SKM-1 (cell line): ENCODE measurements around the gene RCSD1.
"Not testable (repeated sequence)": the region's sequence is repeated elsewhere in the genome, so short reads cannot be mapped to it uniquely, and the experiment has no call there.

Source experiments
- DNase-seq: peaks from one replicate; lab custom pipeline; 2025; ENCODE audit not compliant: unreplicated experiment; lab: John Stamatoyannopoulos, UW

RCSD1 gene

GRCh38 chr1:167734841-167735240, 104.8 kb downstream of the RCSD1 start:
- no peak for DNase-seq

GRCh38 chr1:167737169-167737568, 107.1 kb downstream of the RCSD1 start:
- no peak for DNase-seq

- DNase-seq: no peak
Observed at GRCh38 chr1:167738158-167738557, 108.1 kb downstream of the RCSD1 start.

- no peak for DNase-seq
Observed at GRCh38 chr1:167739752-167740151, 109.7 kb downstream of the RCSD1 start.

- DNase-seq: not testable (repeated sequence)
Observed at GRCh38 chr1:167741103-167741502, 111.1 kb downstream of the RCSD1 start.

GRCh38 chr1:167742392-167743057, 112.5 kb downstream of the RCSD1 start:
- DNase-seq: not testable (repeated sequence)

GRCh38 chr1:167744901-167745300, 114.9 kb downstream of the RCSD1 start:
- no peak for DNase-seq

GRCh38 chr1:167746013-167746672, 116.1 kb downstream of the RCSD1 start:
- no peak for DNase-seq

- DNase-seq: no peak
Observed at GRCh38 chr1:167746988-167747655, 117.1 kb downstream of the RCSD1 start.

- no peak for DNase-seq
Observed at GRCh38 chr1:167747988-167748387, 118.0 kb downstream of the RCSD1 start.

- no peak for DNase-seq
Observed at GRCh38 chr1:167748906-167749305, 118.9 kb downstream of the RCSD1 start.

- no peak for DNase-seq
Observed at GRCh38 chr1:167749741-167750140, 119.7 kb downstream of the RCSD1 start.

GRCh38 chr1:167750641-167751040, 120.6 kb downstream of the RCSD1 start:
- no peak for DNase-seq

GRCh38 chr1:167751676-167752075, 121.6 kb downstream of the RCSD1 start:
- no peak for DNase-seq

GRCh38 chr1:167752219-167752985, 122.4 kb downstream of the RCSD1 start:
- DNase-seq: no peak

GRCh38 chr1:167755654-167756053, 125.6 kb downstream of the RCSD1 start:
- DNase-seq: no peak
